Panc1 (cell line): Measurements from ENCODE around the gene ATG10.

Source experiments
- POLR2AphosphoS5 ChIP-seq: IDR thresholded peaks from 2 replicates; pipeline ENCODE4 v1.6.1; 2012; ENCODE audit warnings: mild to moderate bottlenecking, low read depth, low read length, moderate library complexity
- REST ChIP-seq, 2 experiments: IDR thresholded peaks; 2 replicates each; pipeline ENCODE4 v1.6.1; 2011 to 2012; ENCODE audit warnings: low read depth in 2 of 2, control low read depth in 1 of 2, low read length in 1 of 2, mild to moderate bottlenecking in 1 of 2, moderate library complexity in 1 of 2; ENCODE audit not compliant: insufficient read depth in 1 of 2
- SIN3A ChIP-seq: IDR thresholded peaks from 2 replicates; pipeline ENCODE4 v1.6.1; 2012; ENCODE audit warnings: low read depth, mild to moderate bottlenecking, low read length, moderate library complexity, borderline replicate concordance; ENCODE audit not compliant: insufficient read depth
- TCF7L2 ChIP-seq: IDR thresholded peaks from 2 replicates; pipeline ENCODE4 v1.6.1; 2011; ENCODE audit warnings: mild to moderate bottlenecking, low read depth, low read length, inconsistent platforms
- TF ChIP-seq, protein P1 (sequence below): fragments of 450-650 bp; IDR thresholded peaks from 2 replicates; pipeline ENCODE4 v1.5.1; 2017; ENCODE audit warnings: mild to moderate bottlenecking

DNA sequence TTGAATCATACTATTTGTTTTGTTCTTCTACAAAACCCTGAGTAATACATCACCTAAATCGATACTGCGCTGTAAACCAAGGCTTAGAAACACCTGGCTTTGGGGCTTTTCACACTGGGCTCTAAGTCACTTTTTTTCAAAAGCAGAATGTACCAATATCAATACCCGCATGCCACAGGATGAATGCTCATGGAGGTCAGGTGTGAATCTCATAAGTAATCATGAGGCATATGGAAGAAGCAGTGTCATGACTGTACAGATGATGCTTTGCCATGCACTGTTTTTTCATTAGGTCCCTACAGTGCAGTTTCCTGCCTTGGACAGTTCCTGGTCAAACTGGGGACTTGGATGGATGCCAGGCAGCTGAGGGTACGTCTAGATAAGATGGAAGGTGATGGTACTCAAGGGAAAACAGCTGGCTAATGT lies 49.0 kb upstream of the ATG10 start:
- TF ChIP-seq POLR2AphosphoS5 (no peak), REST (IDR thresholded peaks at IDR 0.05; ENCODE audit: insufficient read depth in 1 of 2, low read depth in 2 of 2, low read length in 1 of 2) (no peak), SIN3A (no peak), TCF7L2 (no peak)
- TF ChIP-seq, protein P1, sequence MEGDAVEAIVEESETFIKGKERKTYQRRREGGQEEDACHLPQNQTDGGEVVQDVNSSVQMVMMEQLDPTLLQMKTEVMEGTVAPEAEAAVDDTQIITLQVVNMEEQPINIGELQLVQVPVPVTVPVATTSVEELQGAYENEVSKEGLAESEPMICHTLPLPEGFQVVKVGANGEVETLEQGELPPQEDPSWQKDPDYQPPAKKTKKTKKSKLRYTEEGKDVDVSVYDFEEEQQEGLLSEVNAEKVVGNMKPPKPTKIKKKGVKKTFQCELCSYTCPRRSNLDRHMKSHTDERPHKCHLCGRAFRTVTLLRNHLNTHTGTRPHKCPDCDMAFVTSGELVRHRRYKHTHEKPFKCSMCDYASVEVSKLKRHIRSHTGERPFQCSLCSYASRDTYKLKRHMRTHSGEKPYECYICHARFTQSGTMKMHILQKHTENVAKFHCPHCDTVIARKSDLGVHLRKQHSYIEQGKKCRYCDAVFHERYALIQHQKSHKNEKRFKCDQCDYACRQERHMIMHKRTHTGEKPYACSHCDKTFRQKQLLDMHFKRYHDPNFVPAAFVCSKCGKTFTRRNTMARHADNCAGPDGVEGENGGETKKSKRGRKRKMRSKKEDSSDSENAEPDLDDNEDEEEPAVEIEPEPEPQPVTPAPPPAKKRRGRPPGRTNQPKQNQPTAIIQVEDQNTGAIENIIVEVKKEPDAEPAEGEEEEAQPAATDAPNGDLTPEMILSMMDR = no peak
